ENCODE data around the gene POLD3.

Gene POLD3

DNA sequence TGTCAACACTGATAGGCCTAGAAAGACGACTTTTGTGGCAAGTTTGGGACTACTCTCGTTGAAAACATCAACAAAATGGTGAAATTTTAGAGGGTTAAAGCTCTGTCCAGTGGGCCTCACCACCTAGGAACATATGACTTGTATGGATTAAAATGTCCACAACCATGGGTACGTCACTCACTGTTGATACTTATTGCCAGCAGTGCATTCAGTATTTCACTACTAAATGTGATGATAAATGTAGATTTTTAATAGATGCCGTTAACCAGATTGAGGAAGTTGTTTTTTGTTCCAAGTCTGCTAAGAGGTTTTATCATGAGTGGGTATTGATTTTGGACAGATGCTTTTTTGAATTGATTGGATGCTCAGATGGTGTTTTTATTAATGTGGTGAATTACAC is 33.7 kb downstream of the POLD3 start:
- H3K36me3 ChIP-seq (replicated peaks; ENCODE audit: low read depth, low read length): peaks cover 53% of the 10 kb centered on the region
- H3K9me3 ChIP-seq (ENCODE audit: insufficient read depth, low read length): no peaks in the 10 kb centered on the region
- no peaks in the 10 kb centered on the region for H3K27me3 ChIP-seq (ENCODE audit: low read depth, low read length)
- H3K4me2 ChIP-seq (ENCODE audit: low read length): no peak overlapping the region
- H3K79me2 ChIP-seq (ENCODE audit: low read length): peaks cover 7% of the 10 kb centered on the region
- peaks cover 49% of the 10 kb centered on the region for H3K4me1 ChIP-seq (ENCODE audit: low read length)
- no peak for TF ChIP-seq EZH2phosphoT487 (IDR thresholded peaks at IDR 0.05; ENCODE audit: low read depth)
- TF ChIP-seq, protein P1, sequence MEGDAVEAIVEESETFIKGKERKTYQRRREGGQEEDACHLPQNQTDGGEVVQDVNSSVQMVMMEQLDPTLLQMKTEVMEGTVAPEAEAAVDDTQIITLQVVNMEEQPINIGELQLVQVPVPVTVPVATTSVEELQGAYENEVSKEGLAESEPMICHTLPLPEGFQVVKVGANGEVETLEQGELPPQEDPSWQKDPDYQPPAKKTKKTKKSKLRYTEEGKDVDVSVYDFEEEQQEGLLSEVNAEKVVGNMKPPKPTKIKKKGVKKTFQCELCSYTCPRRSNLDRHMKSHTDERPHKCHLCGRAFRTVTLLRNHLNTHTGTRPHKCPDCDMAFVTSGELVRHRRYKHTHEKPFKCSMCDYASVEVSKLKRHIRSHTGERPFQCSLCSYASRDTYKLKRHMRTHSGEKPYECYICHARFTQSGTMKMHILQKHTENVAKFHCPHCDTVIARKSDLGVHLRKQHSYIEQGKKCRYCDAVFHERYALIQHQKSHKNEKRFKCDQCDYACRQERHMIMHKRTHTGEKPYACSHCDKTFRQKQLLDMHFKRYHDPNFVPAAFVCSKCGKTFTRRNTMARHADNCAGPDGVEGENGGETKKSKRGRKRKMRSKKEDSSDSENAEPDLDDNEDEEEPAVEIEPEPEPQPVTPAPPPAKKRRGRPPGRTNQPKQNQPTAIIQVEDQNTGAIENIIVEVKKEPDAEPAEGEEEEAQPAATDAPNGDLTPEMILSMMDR (IDR thresholded peaks at IDR 0.05; ENCODE audit: low read depth, low read length): no peak
- H3K9ac ChIP-seq (ENCODE audit: low read length): no peak overlapping the region
- no peak overlapping the region for H3K27ac ChIP-seq (ENCODE audit: low read length)
- no peak overlapping the region for H2AFZ ChIP-seq (ENCODE audit: low read depth, low read length)
- H3K4me3 ChIP-seq (ENCODE audit: low read length): no peak overlapping the region
- no peaks in the 10 kb centered on the region for H4K20me1 ChIP-seq (ENCODE audit: insufficient read depth, low read length)

DNA sequence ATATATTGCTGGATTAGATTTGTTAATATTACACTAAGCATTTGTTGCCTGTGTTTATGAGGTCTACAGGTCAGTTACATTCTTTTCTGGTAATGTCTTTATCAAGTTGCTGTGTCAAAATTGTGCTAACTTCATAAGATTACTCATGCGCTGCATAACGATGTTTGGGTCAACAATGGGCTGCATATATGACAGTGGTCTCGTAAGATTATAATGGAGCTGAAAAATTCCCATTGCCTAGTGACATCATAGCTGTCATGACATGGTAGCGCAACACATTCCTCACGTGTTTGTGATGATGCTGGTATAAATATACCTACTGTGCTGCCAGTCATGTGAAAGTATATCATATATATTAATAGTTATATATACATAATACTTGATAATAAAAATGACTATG is 34.2 kb downstream of the POLD3 start:
- no peaks in the 10 kb centered on the region for H3K9me3 ChIP-seq (ENCODE audit: insufficient read depth, low read length)
- peaks cover 51% of the 10 kb centered on the region for H3K36me3 ChIP-seq (replicated peaks; ENCODE audit: low read depth, low read length)
- no peak overlapping the region for H3K27ac ChIP-seq (ENCODE audit: low read length)
- no peak overlapping the region for H2AFZ ChIP-seq (ENCODE audit: low read depth, low read length)
- TF ChIP-seq, protein P1 (IDR thresholded peaks at IDR 0.05; ENCODE audit: low read depth, low read length): no peak
- TF ChIP-seq EZH2phosphoT487 (IDR thresholded peaks at IDR 0.05; ENCODE audit: low read depth): no peak
- H4K20me1 ChIP-seq (ENCODE audit: insufficient read depth, low read length): no peaks in the 10 kb centered on the region
- no peak overlapping the region for H3K9ac ChIP-seq (ENCODE audit: low read length)
- H3K4me1 ChIP-seq (ENCODE audit: low read length): peaks cover 53% of the 10 kb centered on the region
- H3K79me2 ChIP-seq (ENCODE audit: low read length): peaks cover 7% of the 10 kb centered on the region
- no peak overlapping the region for H3K4me2 ChIP-seq (ENCODE audit: low read length)
- H3K27me3 ChIP-seq (ENCODE audit: low read depth, low read length): no peaks in the 10 kb centered on the region
- H3K4me3 ChIP-seq (ENCODE audit: low read length): no peak overlapping the region

DNA sequence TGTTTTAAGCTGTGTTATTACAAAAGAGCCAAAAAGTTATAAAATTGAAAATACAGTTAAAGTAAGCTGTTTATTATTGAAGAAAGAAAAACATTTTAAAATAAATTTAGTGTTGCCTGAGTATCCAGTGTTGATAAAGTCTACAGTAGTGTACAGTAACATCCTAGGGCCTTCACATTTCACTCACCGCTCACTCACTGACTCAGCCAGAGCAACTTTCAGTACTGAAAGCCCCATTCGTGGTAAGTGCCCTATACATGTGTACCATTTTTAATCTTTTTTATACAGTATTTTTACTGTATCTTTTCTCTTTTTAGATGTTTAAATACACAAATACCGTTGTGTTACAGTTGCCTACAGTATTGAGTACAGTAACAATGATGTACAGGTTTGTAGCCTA is 35.0 kb downstream of the POLD3 start:
- TF ChIP-seq, protein P1 (IDR thresholded peaks at IDR 0.05; ENCODE audit: low read depth, low read length): no peak
- no peak for TF ChIP-seq EZH2phosphoT487 (IDR thresholded peaks at IDR 0.05; ENCODE audit: low read depth)
- H3K27ac ChIP-seq (ENCODE audit: low read length): peak overlapping the region; percentile 34; the same call in 1 of the 2 replicates
- peaks cover 10% of the 10 kb centered on the region for H3K79me2 ChIP-seq (ENCODE audit: low read length)
- H3K4me3 ChIP-seq (ENCODE audit: low read length): no peak overlapping the region
- no peaks in the 10 kb centered on the region for H3K9me3 ChIP-seq (ENCODE audit: insufficient read depth, low read length)
- H3K4me2 ChIP-seq (ENCODE audit: low read length): peak overlapping the region; percentile 9; the same call in 1 of the 2 replicates
- no peaks in the 10 kb centered on the region for H3K27me3 ChIP-seq (ENCODE audit: low read depth, low read length)
- no peaks in the 10 kb centered on the region for H4K20me1 ChIP-seq (ENCODE audit: insufficient read depth, low read length)
- H3K4me1 ChIP-seq (ENCODE audit: low read length): peaks cover 61% of the 10 kb centered on the region
- peaks cover 57% of the 10 kb centered on the region for H3K36me3 ChIP-seq (replicated peaks; ENCODE audit: low read depth, low read length)
- H2AFZ ChIP-seq (ENCODE audit: low read depth, low read length): no peak overlapping the region
- H3K9ac ChIP-seq (ENCODE audit: low read length): no peak overlapping the region

DNA sequence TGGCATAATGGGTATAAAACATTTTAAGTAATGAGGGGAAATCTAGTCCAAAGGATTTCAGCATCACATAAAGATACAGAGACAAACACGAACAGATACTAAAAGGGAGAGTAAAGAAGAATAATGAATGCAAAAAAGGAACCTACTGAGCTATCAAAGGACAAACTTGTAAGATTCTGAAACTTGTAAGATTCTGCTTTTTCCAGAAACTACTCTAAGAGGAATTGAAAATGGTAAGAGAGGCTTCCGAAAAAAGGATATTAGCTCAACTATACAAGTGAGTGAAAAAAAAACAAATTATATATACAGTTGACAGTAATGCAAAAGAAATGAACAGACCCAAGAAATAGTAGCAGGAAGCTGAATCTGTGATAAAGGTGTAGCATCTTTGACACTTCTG is 37.7 kb downstream of the POLD3 start:
- Histone ChIP-seq H3K4me1 (ENCODE audit: low read length) (peaks cover 60% of the 10 kb centered on the region), H3K9me3 (ENCODE audit: insufficient read depth, low read length) (no peaks in the 10 kb centered on the region), H3K9ac (ENCODE audit: low read length) (peak overlapping the region; percentile 48), H3K4me2 (ENCODE audit: low read length) (peak overlapping the region; percentile 75), H2AFZ (ENCODE audit: low read depth, low read length) (no peak overlapping the region), H3K27me3 (ENCODE audit: low read depth, low read length) (no peaks in the 10 kb centered on the region), H3K27ac (ENCODE audit: low read length) (peak overlapping the region; percentile 86), H3K4me3 (ENCODE audit: low read length) (peak overlapping the region; percentile 42), H3K36me3 (replicated peaks; ENCODE audit: low read depth, low read length) (peaks cover 55% of the 10 kb centered on the region), H3K79me2 (ENCODE audit: low read length) (peaks cover 10% of the 10 kb centered on the region), H4K20me1 (ENCODE audit: insufficient read depth, low read length) (no peaks in the 10 kb centered on the region)
- TF ChIP-seq, protein P1 (IDR thresholded peaks at IDR 0.05; ENCODE audit: low read depth, low read length): no peak
- no peak for TF ChIP-seq EZH2phosphoT487 (IDR thresholded peaks at IDR 0.05; ENCODE audit: low read depth)
